Thyroid gland (tissue), 4 donors: Measurements from ENCODE around the gene CBFA2T2. TPM values are rescaled to one million over a fixed set of nuclear protein-coding genes. Genes with fewer than 3 reads are reported as not detected.
"Not testable (repeated sequence)": the region's sequence is repeated elsewhere in the genome, so short reads cannot be mapped to it uniquely, and the experiment has no call there.

Experiments
- DNase-seq, 2 donors: peaks; one replicate each; pipeline ENCODE4 v3.0.0-alpha.2; 2019
- H3K27ac ChIP-seq, 3 donors: fragments of 200-600 bp; sonication (generic); 1 replicate in 2 of 3; 2 replicates in 1 of 3; pipeline ENCODE4 v1.5.1; 2016 to 2019; ENCODE audit warnings: mild to moderate bottlenecking in 1 of 3, moderate library complexity in 1 of 3
- H3K27me3 ChIP-seq: fragments of 200-600 bp; sonication (generic); one replicate; pipeline ENCODE4 v1.5.1; 2019
- H3K36me3 ChIP-seq, 2 donors: fragments of 200-600 bp; sonication (generic); one replicate each; pipeline ENCODE4 v1.5.1; 2016 to 2019
- H3K4me1 ChIP-seq, 2 donors: fragments of 200-600 bp; sonication (generic); one replicate each; pipeline ENCODE4 v1.5.1; 2017 to 2019
- H3K4me3 ChIP-seq, 3 donors: fragments of 200-600 bp; sonication (generic); replicated peaks in 1 of 3; 1 replicate in 2 of 3; 2 replicates in 1 of 3; pipeline ENCODE4 v1.5.1; 2016; ENCODE audit warnings: mild to moderate bottlenecking in 1 of 3
- H3K9me3 ChIP-seq: fragments of 200-600 bp; sonication (generic); one replicate; pipeline ENCODE4 v1.5.1; 2017
- POLR2A ChIP-seq, 2 donors: fragments of 450-650 bp; IDR thresholded peaks; one replicate each; pipeline ENCODE4 v1.6.1; 2017; ENCODE audit warnings: antibody characterized with exemption in 2 of 2, mild to moderate bottlenecking in 2 of 2, moderate library complexity in 1 of 2
- WGBS, 2 donors: methylation state at CpG; one replicate each; pipeline ENCODE4 v1.1.5; 2017; 5-methylcytosine and 5-hydroxymethylcytosine counted together
- intact Hi-C: fragments of 100-400 bp; cut with DNase I; formaldehyde crosslinking; loops from one replicate; pipeline ENCODE4 v1.15.1; 2023
- total RNA-seq, 4 donors: library from RNA; depleted of rRNA; stranded (reverse); fragments of >200 nt; gene quantifications; one replicate each; pipeline ENCODE4 v1.2.3, GENCODE V29; 2016
- TF ChIP-seq, protein P1 (sequence below), 6 experiments: fragments of 200-600 bp in 3 of 6; fragments of 450-650 bp in 3 of 6; sonication (generic) in 3 of 6; IDR thresholded peaks; one replicate each; pipeline ENCODE4 v1.5.1; 2016 to 2019; ENCODE audit warnings: antibody characterized with exemption in 6 of 6, mild to moderate bottlenecking in 2 of 6, inconsistent platforms in 1 of 6, moderate library complexity in 1 of 6

CBFA2T2 gene
- total RNA-seq, 4 donors from 2014 or later, result 29.7 to 57.3 (median 35.8) TPM

DNA sequence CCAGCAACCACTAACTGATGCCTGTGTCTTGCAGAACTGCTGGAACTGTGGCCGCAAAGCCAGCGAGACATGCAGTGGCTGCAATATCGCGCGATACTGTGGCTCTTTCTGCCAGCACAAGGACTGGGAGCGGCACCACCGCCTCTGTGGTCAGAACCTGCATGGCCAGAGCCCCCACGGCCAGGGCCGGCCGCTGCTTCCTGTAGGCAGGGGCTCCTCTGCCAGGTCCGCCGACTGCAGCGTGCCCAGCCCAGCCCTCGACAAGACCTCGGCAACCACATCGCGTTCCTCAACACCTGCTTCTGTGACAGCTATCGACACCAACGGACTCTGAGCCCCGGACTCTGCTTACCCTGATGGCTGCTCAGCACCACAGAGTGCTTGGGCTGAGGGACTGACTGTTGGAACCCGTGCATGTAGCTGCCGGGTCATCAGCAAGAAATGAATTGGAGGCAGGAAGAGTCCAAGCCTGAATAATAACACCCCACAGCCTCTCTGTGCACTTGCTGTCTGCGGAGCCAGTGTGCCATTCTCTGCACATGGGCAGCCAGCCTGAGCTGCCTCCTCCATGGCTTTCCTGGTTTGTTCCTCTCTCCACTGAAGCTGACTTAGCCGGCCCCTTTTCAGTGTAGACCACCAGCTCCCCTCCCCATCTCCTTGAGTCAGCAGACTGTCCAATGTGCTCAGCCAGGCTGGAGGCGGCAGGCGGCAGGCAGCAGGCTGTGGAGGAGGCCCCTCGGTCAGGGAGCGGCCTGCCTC, 154.6 kb downstream of the CBFA2T2 start:
- Histone ChIP-seq H3K27me3 (no peaks in the 10 kb centered on the region), H3K9me3 (no peaks in the 10 kb centered on the region), H3K27ac (no peak overlapping the region), H3K36me3 (peaks cover 27 to 35% of the 10 kb centered on the region in 2 donors), H3K4me3 (no peak overlapping the region), H3K4me1 (peaks cover 11 to 23% of the 10 kb centered on the region in 2 donors)
- DNase-seq, result no peak
- 92 to 94% methylated on average over 8 to 28 of the region's 28 CpGs for WGBS, 2 donors
- TF ChIP-seq POLR2A (IDR thresholded peaks at IDR 0.05), result no peak
- TF ChIP-seq, protein P1, sequence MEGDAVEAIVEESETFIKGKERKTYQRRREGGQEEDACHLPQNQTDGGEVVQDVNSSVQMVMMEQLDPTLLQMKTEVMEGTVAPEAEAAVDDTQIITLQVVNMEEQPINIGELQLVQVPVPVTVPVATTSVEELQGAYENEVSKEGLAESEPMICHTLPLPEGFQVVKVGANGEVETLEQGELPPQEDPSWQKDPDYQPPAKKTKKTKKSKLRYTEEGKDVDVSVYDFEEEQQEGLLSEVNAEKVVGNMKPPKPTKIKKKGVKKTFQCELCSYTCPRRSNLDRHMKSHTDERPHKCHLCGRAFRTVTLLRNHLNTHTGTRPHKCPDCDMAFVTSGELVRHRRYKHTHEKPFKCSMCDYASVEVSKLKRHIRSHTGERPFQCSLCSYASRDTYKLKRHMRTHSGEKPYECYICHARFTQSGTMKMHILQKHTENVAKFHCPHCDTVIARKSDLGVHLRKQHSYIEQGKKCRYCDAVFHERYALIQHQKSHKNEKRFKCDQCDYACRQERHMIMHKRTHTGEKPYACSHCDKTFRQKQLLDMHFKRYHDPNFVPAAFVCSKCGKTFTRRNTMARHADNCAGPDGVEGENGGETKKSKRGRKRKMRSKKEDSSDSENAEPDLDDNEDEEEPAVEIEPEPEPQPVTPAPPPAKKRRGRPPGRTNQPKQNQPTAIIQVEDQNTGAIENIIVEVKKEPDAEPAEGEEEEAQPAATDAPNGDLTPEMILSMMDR (IDR thresholded peaks at IDR 0.05), result no peak
- intact Hi-C loops, result no loop called here

DNA sequence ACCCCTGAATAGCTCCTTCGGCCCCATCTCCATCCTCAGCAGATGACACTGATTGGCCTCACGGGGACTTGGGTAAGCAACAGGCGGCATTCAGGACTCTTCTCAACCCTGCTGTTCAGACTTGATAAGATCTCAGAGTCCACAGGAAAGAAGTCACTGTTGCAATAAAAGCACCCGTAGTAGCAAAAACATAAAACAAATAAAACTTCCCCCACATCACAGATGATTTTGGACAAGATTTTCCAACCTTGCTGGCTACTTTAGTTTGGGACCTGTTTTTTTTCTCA, 155.1 kb downstream of the CBFA2T2 start:
- intact Hi-C loops, result no loop called here
- no peaks in the 10 kb centered on the region for H3K27me3 ChIP-seq
- DNase-seq, result no peak
- no peak overlapping the region for H3K4me3 ChIP-seq
- H3K27ac ChIP-seq, result no peak overlapping the region
- peaks cover 27 to 30% of the 10 kb centered on the region in 2 donors for H3K36me3 ChIP-seq
- peaks cover 11 to 28% of the 10 kb centered on the region in 2 donors for H3K4me1 ChIP-seq
- 77 to 78% methylated on average over 4 of the region's 4 CpGs for WGBS, 2 donors
- H3K9me3 ChIP-seq, result no peaks in the 10 kb centered on the region
- TF ChIP-seq, protein P1 (IDR thresholded peaks at IDR 0.05), result no peak
- TF ChIP-seq POLR2A (IDR thresholded peaks at IDR 0.05), result no peak

DNA sequence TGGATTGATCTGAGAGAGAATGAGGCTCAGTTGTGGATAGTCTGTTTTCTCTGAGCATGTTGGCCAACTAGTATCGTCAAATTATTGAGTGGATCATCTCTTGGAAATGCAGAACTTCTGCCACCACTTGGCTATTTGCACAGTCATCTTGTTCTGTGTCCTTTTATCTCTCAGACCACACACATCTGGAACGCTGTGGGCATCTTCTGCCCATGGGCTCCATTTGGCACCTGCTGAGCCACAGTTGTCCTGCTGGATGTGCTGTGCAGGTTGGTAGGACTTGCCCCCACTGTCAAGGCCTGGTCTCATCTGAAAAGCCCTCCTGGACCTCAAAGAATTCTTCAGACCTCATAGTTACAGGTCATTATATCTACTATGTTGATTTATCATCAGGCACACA, 155.5 kb downstream of the CBFA2T2 start:
- Histone ChIP-seq H3K4me1 (peaks cover 11 to 28% of the 10 kb centered on the region in 2 donors), H3K27me3 (no peaks in the 10 kb centered on the region), H3K4me3 (no peak overlapping the region), H3K9me3 (no peaks in the 10 kb centered on the region), H3K36me3 (peaks cover 25 to 26% of the 10 kb centered on the region in 2 donors), H3K27ac (no peak overlapping the region)
- no peak for DNase-seq
- intact Hi-C loops, result no loop called here
- WGBS, 2 donors, result 94 to 95% methylated on average over 2 of the region's 2 CpGs
- TF ChIP-seq, protein P1 (IDR thresholded peaks at IDR 0.05), result no peak
- no peak for TF ChIP-seq POLR2A (IDR thresholded peaks at IDR 0.05)

DNA sequence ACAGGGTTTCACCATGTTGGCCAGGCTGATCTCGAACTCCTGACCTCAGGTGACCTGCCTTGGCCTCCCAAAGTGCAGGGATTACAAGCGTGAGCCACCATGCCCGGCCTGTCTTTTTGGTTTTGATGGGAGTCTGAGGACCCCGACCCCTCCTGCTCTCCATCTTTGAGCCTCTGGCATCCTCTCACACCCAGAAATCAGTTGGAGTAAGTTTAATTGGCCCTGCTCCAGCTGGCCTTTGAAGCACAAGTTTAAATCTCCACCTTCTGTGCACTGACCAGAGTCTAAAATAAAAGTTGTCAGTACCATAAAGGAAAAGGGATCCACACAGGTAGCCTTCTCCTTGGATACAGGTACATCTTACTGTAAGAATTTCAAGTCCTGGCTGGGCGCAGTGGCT, 156.3 kb downstream of the CBFA2T2 start:
- Histone ChIP-seq H3K4me3 (no peak overlapping the region), H3K36me3 (peaks cover 21 to 23% of the 10 kb centered on the region in 2 donors), H3K9me3 (no peaks in the 10 kb centered on the region), H3K27me3 (no peaks in the 10 kb centered on the region), H3K27ac (no peak overlapping the region), H3K4me1 (peaks cover 11 to 28% of the 10 kb centered on the region in 2 donors)
- no peak for DNase-seq
- intact Hi-C loops, result no loop called here
- 94 to 98% methylated on average over 4 to 5 of the region's 5 CpGs for WGBS, 2 donors
- no peak for TF ChIP-seq POLR2A (IDR thresholded peaks at IDR 0.05)
- TF ChIP-seq, protein P1 (IDR thresholded peaks at IDR 0.05), result no peak

DNA sequence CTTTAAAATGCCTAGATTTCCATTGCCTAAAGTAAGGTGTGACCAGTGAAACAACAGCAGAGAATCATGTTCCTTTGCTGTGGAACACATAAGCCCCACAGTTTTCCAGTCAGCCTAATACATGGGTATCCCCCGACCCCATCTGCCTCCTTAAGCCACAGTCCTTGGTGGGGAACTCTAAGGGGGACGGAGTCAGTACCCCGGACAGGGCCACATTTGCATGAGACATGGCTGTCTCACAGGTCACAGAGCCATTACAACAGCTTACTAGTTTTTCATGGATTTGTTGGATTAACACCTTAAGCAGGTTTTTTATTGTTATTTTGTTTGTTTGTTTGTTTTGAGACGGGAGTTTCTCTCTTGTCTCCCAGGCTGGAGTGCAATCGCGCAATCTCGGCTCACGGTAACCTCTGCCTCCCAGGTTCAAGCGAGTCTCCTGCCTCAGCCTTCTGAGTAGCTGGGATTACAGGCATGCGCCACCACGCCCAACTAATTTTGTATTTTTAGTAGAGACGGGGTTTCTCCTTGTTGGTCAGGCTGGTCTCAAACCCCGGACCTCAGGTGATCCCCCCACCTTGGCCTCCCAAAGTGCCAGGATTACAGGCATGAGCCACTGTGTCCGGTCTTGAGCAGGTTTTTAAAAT, 157.2 kb downstream of the CBFA2T2 start:
- H3K4me3 ChIP-seq, H3K27me3 ChIP-seq, DNase-seq, intact Hi-C loops, H3K9me3 ChIP-seq: not testable (repeated sequence)
- Histone ChIP-seq H3K27ac (peak overlapping the region in 1 of 3 donors; percentile 5), H3K36me3 (peaks cover 17 to 20% of the 10 kb centered on the region in 2 donors), H3K4me1 (peaks cover 11 to 28% of the 10 kb centered on the region in 2 donors)
- 82 to 85% methylated on average over 13 to 14 of the region's 14 CpGs for WGBS, 2 donors
